K562 (cell line): Measurements from ENCODE around the gene CYP2W1. TPM values are rescaled to one million over a fixed set of nuclear protein-coding genes. Genes with fewer than 3 reads are reported as not detected.

Experiments used
- ATAC-seq: fragments of 200-7000 bp; cut with Tn5 transposase; 3 replicates; pipeline ENCODE4 v1.9.1; 2020; ENCODE audit warnings: moderate library complexity
- BruUV-seq: library from RNA; stranded (reverse); fragments of 400-500 nt; replicated peaks from 2 replicates; lab custom pipeline; 2021; lab: Mats Ljungman, UMichigan
- CTCF ChIA-PET: fragments of 300-600 bp; formaldehyde crosslinking; extraction: SDS; loops from one replicate; lab custom pipeline; 2021; ENCODE audit warnings: low intra/inter-chr PET ratio; lab: Yijun Ruan, JAX
- POLR2A ChIA-PET: fragments of 300-600, 350-650 bp; sonication (Branson Sonifier 250); formaldehyde crosslinking; extraction: SDS; loops from one replicate; lab custom pipeline; 2021; ENCODE audit warnings: antibody characterized with exemption, inconsistent platforms; lab: Yijun Ruan, JAX
- DNase-seq, 4 experiments: peaks; one replicate each; pipeline versions ENCODE4 v3.0.0 to v3.0.0-alpha.2; 2011 to 2018; ENCODE audit warnings: low spot score in 3 of 4, mixed read lengths in 3 of 4; ENCODE audit errors: extremely low read depth in 1 of 4
- FAIRE-seq: peaks from 2 replicates; lab custom pipeline; 2011; peaks lifted over from hg19 to GRCh38; lab: Jason Lieb, UNC
- H2AFZ ChIP-seq: 2 replicates; pipeline ENCODE4 v1.6.0; 2011; ENCODE audit warnings: low read depth, low read length, control low read depth, inconsistent platforms
- H3K27ac ChIP-seq: fragments of 200-600 bp; 3 replicates; pipeline ENCODE4 v1.8.0; 2011; ENCODE audit warnings: low read depth, mild to moderate bottlenecking, control low read depth, inconsistent platforms, low read length, moderate library complexity, mixed read lengths; ENCODE audit errors: extremely low read depth
- H3K27me3 ChIP-seq, 2 experiments: fragments of 300-600 bp in 1 of 2; 2 replicates in 1 of 2; 3 replicates in 1 of 2; pipeline versions ENCODE4 v1.6.0 to v1.8.0; 2011; ENCODE audit warnings: inconsistent platforms in 2 of 2, low read length in 2 of 2, mild to moderate bottlenecking in 1 of 2, mixed read lengths in 1 of 2, moderate library complexity in 1 of 2; ENCODE audit not compliant: control insufficient read depth in 2 of 2, insufficient read depth in 2 of 2
- H3K36me3 ChIP-seq: fragments of 300-600 bp; 3 replicates; pipeline ENCODE4 v1.8.0; 2011; ENCODE audit warnings: mild to moderate bottlenecking, low read length, inconsistent platforms; ENCODE audit not compliant: control insufficient read depth, insufficient read depth
- H3K4me1 ChIP-seq, 2 experiments: fragments of 200-600 bp in 1 of 2; replicated peaks in 1 of 2; 2 replicates in 1 of 2; 3 replicates in 1 of 2; pipeline versions ENCODE4 v1.5.1 to v1.8.0; 2011; ENCODE audit warnings: inconsistent platforms in 2 of 2, low read length in 2 of 2, mild to moderate bottlenecking in 1 of 2, mixed read lengths in 1 of 2, moderate library complexity in 1 of 2; ENCODE audit not compliant: control insufficient read depth in 2 of 2, insufficient read depth in 2 of 2
- H3K4me2 ChIP-seq: 2 replicates; pipeline ENCODE4 v1.6.1; 2011; ENCODE audit warnings: low read length, control low read depth, inconsistent platforms, mixed read lengths; ENCODE audit not compliant: insufficient read depth
- H3K4me3 ChIP-seq: fragments of 200-600 bp; sonication (generic), shearing (Covaris generic); 2 replicates; pipeline ENCODE4 v1.5.1; 2016; ENCODE audit warnings: control low read depth, inconsistent platforms
- H3K79me2 ChIP-seq: fragments of 200-600 bp; 3 replicates; pipeline ENCODE4 v1.8.0; 2011; ENCODE audit warnings: low read length, inconsistent platforms; ENCODE audit not compliant: control insufficient read depth, insufficient read depth
- H3K9ac ChIP-seq, 2 experiments: 2 replicates each; pipeline versions ENCODE4 v1.6.0 to v1.6.1; 2011; ENCODE audit warnings: low read depth in 2 of 2, low read length in 2 of 2, control low read depth in 1 of 2, inconsistent platforms in 1 of 2, mild to moderate bottlenecking in 1 of 2, mixed read lengths in 1 of 2; ENCODE audit not compliant: insufficient read depth in 1 of 2
- H3K9me1 ChIP-seq: one replicate; pipeline ENCODE4 v1.6.0; 2011; ENCODE audit warnings: inconsistent platforms, mild to moderate bottlenecking, low read length, moderate library complexity; ENCODE audit not compliant: control insufficient read depth, insufficient read depth
- H3K9me3 ChIP-seq: replicated peaks from 2 replicates; pipeline ENCODE4 v1.5.1; 2011; ENCODE audit warnings: low read depth, low read length, inconsistent platforms; ENCODE audit not compliant: control insufficient read depth, insufficient read depth
- H4K20me1 ChIP-seq: replicated peaks from 2 replicates; pipeline ENCODE4 v1.6.1; 2011; ENCODE audit warnings: low read length, inconsistent platforms, mixed read lengths; ENCODE audit not compliant: control insufficient read depth, insufficient read depth
- KLF1 ChIP-seq: fragments of 450-650 bp; IDR thresholded peaks from 2 replicates; pipeline ENCODE4 v1.6.1; 2016; ENCODE audit warnings: missing genetic modification characterization, missing compliant biosample characterization
- NELFE ChIP-seq: IDR thresholded peaks from 2 replicates; pipeline ENCODE4 v1.6.1; 2011; ENCODE audit warnings: mild to moderate bottlenecking; ENCODE audit not compliant: insufficient read depth, insufficient read length
- PKNOX1 ChIP-seq: fragments of 450-650 bp; IDR thresholded peaks from 2 replicates; pipeline ENCODE4 v1.6.1; 2016
- RBM14 ChIP-seq: fragments of 200-400 bp; formaldehyde crosslinking; IDR thresholded peaks from 2 replicates; pipeline ENCODE4 v1.6.1; 2018; ENCODE audit warnings: low read depth, mild to moderate bottlenecking, low read length, moderate library complexity, borderline replicate concordance; ENCODE audit not compliant: insufficient read depth
- RBM39 ChIP-seq: fragments of 200-400 bp; formaldehyde crosslinking; optimal IDR thresholded peaks from 2 replicates; pipeline ENCODE3; 2018; ENCODE audit warnings: low read depth, low read length
- SMARCB1 ChIP-seq: IDR thresholded peaks from 2 replicates; pipeline ENCODE4 v1.6.1; 2011; ENCODE audit warnings: improper control_type of control experiment, low read depth; ENCODE audit not compliant: insufficient read length
- THRA ChIP-seq: fragments of 450-650 bp; IDR thresholded peaks from 2 replicates; pipeline ENCODE4 v1.6.1; 2017; ENCODE audit warnings: mild to moderate bottlenecking, moderate library complexity
- XRCC5 ChIP-seq: fragments of 200-400 bp; formaldehyde crosslinking; IDR thresholded peaks from 2 replicates; pipeline ENCODE4 v1.6.1; 2017; ENCODE audit warnings: low read depth, mild to moderate bottlenecking, low read length
- ZBTB1 ChIP-seq: sonication (generic); formaldehyde crosslinking; IDR thresholded peaks from 2 replicates; pipeline ENCODE4 v1.8.1; 2023; ENCODE audit warnings: missing genetic modification reagents, low read depth, mild to moderate bottlenecking, borderline replicate concordance
- ZNF133 ChIP-seq: fragments of 250-450 bp; sonication (Bioruptor Pico); IDR thresholded peaks from 2 replicates; pipeline ENCODE4 v1.4.0; 2020; ENCODE audit warnings: mild to moderate bottlenecking
- ZNF668 ChIP-seq: fragments of 250-450 bp; sonication (Bioruptor Pico); IDR thresholded peaks from 2 replicates; pipeline ENCODE4 v1.8.0; 2022; ENCODE audit warnings: mild to moderate bottlenecking, inconsistent platforms
- WGBS: fragments of 100-300 bp; shearing (Covaris generic); methylation state at CpG from one replicate; pipeline ENCODE4 v1.1.6; 2016; ENCODE audit warnings: low coverage, mixed read lengths; ENCODE audit not compliant: insufficient coverage; ENCODE audit errors: missing lambda C conversion rate; 5-methylcytosine and 5-hydroxymethylcytosine counted together
- in situ Hi-C: fragments of 300-500 bp; cut with MboI; formaldehyde crosslinking; loops from 4 replicates; pipeline ENCODE4 v1.15.0; 2018; ENCODE audit warnings: inconsistent platforms, mixed read lengths
- intact Hi-C: fragments of 100-400 bp; cut with micrococcal nuclease; formaldehyde crosslinking; loops from 2 replicates; pipeline ENCODE4 v1.14.2; 2022
- polyA plus RNA-seq, 8 experiments: library from polyadenylated mRNA; depleted of rRNA in 4 of 8; stranded (reverse) in 5 of 8; unstranded in 3 of 8; fragments of >200 nt; fragmentation: Nextera tagmentation in 2 of 8; fragmentation: Illumina TruSeq in 1 of 8; extraction: Ambion mirVana in 2 of 8; extraction: Trizol in 1 of 8; gene quantifications; 2 replicates each; pipeline versions ENCODE4 v1.2.1 to v1.2.3, GENCODE V29; 2011 to 2014; ENCODE audit warnings: inconsistent platforms in 1 of 8, missing spikeins in 1 of 8
- total RNA-seq, 7 experiments: library from RNA; depleted of rRNA in 6 of 7; stranded (reverse); fragments of >200 nt in 6 of 7; fragmentation: Illumina TruSeq in 2 of 7; extraction: Trizol in 2 of 7; gene quantifications; 2 replicates each; pipeline versions ENCODE4 v1.2.1 to v1.2.3, GENCODE V29; 2011 to 2021; ENCODE audit warnings: low replicate concordance in 1 of 7
- TF ChIP-seq, protein P1 (sequence below), 2 experiments: fragments of 450-650 bp; IDR thresholded peaks; 2 replicates each; pipeline ENCODE4 v1.6.1; 2016

Gene CYP2W1
- total and polyA plus RNA-seq, 9 of the 15 experiments (the other 6 are each of a cell fraction or from before 2014, with no cell fraction given) = not detected

GRCh38 chr7:1025743-1026581 is 43.0 kb downstream of the CYP2W1 start:
- FAIRE-seq = no peak

More at GRCh38 chr7:1025743-1026581, 43.0 kb downstream of the CYP2W1 start:
- H3K27me3 ChIP-seq = no peaks in the 10 kb centered on the region
- POLR2A ChIA-PET = interaction anchor here (0.8 to 1.8 kb wide), 3 partner anchors 12 to 33 kb away, joined by 3 to 13 read pairs (median 3); no protein-coding TSS in a partner anchor
- intact Hi-C loops = no loop called here
- 92% methylated on average over 29 of the region's 31 CpGs for WGBS
- TF ChIP-seq, protein P1, sequence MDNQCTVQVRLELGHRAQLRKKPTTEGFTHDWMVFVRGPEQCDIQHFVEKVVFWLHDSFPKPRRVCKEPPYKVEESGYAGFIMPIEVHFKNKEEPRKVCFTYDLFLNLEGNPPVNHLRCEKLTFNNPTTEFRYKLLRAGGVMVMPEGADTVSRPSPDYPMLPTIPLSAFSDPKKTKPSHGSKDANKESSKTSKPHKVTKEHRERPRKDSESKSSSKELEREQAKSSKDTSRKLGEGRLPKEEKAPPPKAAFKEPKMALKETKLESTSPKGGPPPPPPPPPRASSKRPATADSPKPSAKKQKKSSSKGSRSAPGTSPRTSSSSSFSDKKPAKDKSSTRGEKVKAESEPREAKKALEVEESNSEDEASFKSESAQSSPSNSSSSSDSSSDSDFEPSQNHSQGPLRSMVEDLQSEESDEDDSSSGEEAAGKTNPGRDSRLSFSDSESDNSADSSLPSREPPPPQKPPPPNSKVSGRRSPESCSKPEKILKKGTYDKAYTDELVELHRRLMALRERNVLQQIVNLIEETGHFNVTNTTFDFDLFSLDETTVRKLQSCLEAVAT (IDR thresholded peaks at IDR 0.05) = 0 out of 4 replicates have a peak, but pooled peaks of 1 of the 2 experiments have one; percentile 23
- TF ChIP-seq PKNOX1 = no peak
- TF ChIP-seq RBM39 = no peak
- TF ChIP-seq SMARCB1 = no peak
- TF ChIP-seq ZNF133 (CRISPR knock-in tag) = no peak
- no peak for TF ChIP-seq ZNF668
- no peak for TF ChIP-seq XRCC5
- TF ChIP-seq ZBTB1 (CRISPR knock-in tag) = no peak
- TF ChIP-seq THRA = no peak
- no peak for TF ChIP-seq NELFE
- no peak for TF ChIP-seq KLF1
- 0 out of 2 replicates have a peak, but pooled peaks have one; percentile 31 for TF ChIP-seq RBM14
- TF ChIP-seq, all 486 proteins: peak for 2
- Histone ChIP-seq H3K79me2 (peaks cover 77% of the 10 kb centered on the region), H3K9ac (peak overlapping the region in 1 of 2 experiments; percentile 53; a peak in 2 of 4 replicates), H2AFZ (no peak overlapping the region), H3K27ac (no peak overlapping the region), H3K36me3 (peaks cover 32% of the 10 kb centered on the region), H3K9me1 (no peaks in the 10 kb centered on the region), H3K9me3 (peaks cover 4% of the 10 kb centered on the region), H4K20me1 (peaks cover 8% of the 10 kb centered on the region; the same call in 1 of the 2 replicates), H3K4me1 (peaks cover 13 to 83% of the 10 kb centered on the region in 2 experiments), H3K4me2 (no peak overlapping the region), H3K4me3 (no peak overlapping the region)
- BruUV-seq = TSS peak; percentile 66
- in situ Hi-C loops = loop anchor here (5.0 kb wide), 1 partner anchor 34 kb away; no protein-coding TSS in a partner anchor
- CTCF ChIA-PET = no interaction called here
- DNase-seq = no peak
- no peak for ATAC-seq
